Right lobe of liver (tissue), 6 donors: Measurements from ENCODE around the gene VPS11. TPM values are rescaled to one million over a fixed set of nuclear protein-coding genes. Genes with fewer than 3 reads are reported as not detected.
"Not testable (repeated sequence)": the region's sequence is repeated elsewhere in the genome, so short reads cannot be mapped to it uniquely, and the experiment has no call there.

Source experiments
- ATAC-seq, 4 donors: fragments of 200-7000 bp; cut with Tn5 transposase; one replicate each; pipeline ENCODE4 v1.9.1; 2020; ENCODE audit warnings: mild to moderate bottlenecking in 4 of 4, moderate library complexity in 4 of 4
- DNase-seq, 3 donors: peaks; one replicate each; pipeline ENCODE4 v3.0.0-alpha.2; 2020
- H3K27ac ChIP-seq, 3 donors: fragments of 200-600 bp; one replicate each; pipeline ENCODE4 v1.8.0; 2022
- H3K27me3 ChIP-seq, 2 donors: fragments of 200-600 bp; one replicate each; pipeline ENCODE4 v1.8.0; 2022
- H3K36me3 ChIP-seq, 4 donors: fragments of 200-600 bp; sonication (generic) in 1 of 4; one replicate each; pipeline versions ENCODE4 v1.5.1 to v1.8.0; 2017 to 2022; ENCODE audit warnings: control low read depth in 1 of 4
- H3K4me1 ChIP-seq, 4 donors: fragments of 200-600 bp; sonication (generic) in 1 of 4; one replicate each; pipeline versions ENCODE4 v1.5.1 to v1.8.0; 2017 to 2022; ENCODE audit warnings: control low read depth in 1 of 4
- H3K4me3 ChIP-seq, 3 donors: fragments of 200-600 bp; one replicate each; pipeline ENCODE4 v1.8.0; 2022
- H3K9me3 ChIP-seq, 4 donors: fragments of 200-600 bp; sonication (generic) in 1 of 4; one replicate each; pipeline versions ENCODE4 v1.5.1 to v1.8.0; 2017 to 2022; ENCODE audit warnings: control low read depth in 1 of 4
- CTCF ChIP-seq, 4 donors: fragments of 200-600 bp in 3 of 4; fragments of 450-650 bp in 1 of 4; IDR thresholded peaks; one replicate each; pipeline versions ENCODE4 v1.5.1 to v1.8.0; 2016 to 2022; ENCODE audit warnings: antibody characterized with exemption in 4 of 4, mild to moderate bottlenecking in 2 of 4
- POLR2A ChIP-seq: fragments of 450-650 bp; IDR thresholded peaks from one replicate; pipeline ENCODE4 v1.6.1; 2017; ENCODE audit warnings: antibody characterized with exemption, mild to moderate bottlenecking
- WGBS: methylation state at CpG from one replicate; pipeline ENCODE4 v1.1.6; 2018; ENCODE audit warnings: low coverage, low lambda C conversion rate; ENCODE audit not compliant: insufficient coverage; ENCODE audit errors: missing lambda C conversion rate; 5-methylcytosine and 5-hydroxymethylcytosine counted together
- intact Hi-C, 2 donors: fragments of 100-400 bp; cut with DNase I; formaldehyde crosslinking; loops; one replicate each; pipeline versions ENCODE4 v1.11.2 to v1.14.1; 2022
- total RNA-seq, 6 experiments: library from RNA; depleted of rRNA in 2 of 6; stranded (reverse); fragments of >200 nt in 2 of 6; fragmentation: NEBNext Ultra II Directional in 3 of 6; extraction: Animal tissue kit (Norgen Biotek cat#: 25700) in 3 of 6; gene quantifications; one replicate each; pipeline versions ENCODE4 v1.1.0 to v1.2.4, GENCODE V29; 2016 to 2023
- donor health status: DM: no; HTN: yes; CAD: no.
- donor health status: DM: no; HTN: no; CAD: no.
- donor health status: DM: no; HTN: no; CAD: no.
- donor health status: DM: no; HTN: yes; CAD: no.
- donor health status: DM: no; HTN: yes; CAD: no.

Gene VPS11
- total RNA-seq, 6 experiments from 2014 or later = 8.5 to 18.3 (median 11.3) TPM

DNA sequence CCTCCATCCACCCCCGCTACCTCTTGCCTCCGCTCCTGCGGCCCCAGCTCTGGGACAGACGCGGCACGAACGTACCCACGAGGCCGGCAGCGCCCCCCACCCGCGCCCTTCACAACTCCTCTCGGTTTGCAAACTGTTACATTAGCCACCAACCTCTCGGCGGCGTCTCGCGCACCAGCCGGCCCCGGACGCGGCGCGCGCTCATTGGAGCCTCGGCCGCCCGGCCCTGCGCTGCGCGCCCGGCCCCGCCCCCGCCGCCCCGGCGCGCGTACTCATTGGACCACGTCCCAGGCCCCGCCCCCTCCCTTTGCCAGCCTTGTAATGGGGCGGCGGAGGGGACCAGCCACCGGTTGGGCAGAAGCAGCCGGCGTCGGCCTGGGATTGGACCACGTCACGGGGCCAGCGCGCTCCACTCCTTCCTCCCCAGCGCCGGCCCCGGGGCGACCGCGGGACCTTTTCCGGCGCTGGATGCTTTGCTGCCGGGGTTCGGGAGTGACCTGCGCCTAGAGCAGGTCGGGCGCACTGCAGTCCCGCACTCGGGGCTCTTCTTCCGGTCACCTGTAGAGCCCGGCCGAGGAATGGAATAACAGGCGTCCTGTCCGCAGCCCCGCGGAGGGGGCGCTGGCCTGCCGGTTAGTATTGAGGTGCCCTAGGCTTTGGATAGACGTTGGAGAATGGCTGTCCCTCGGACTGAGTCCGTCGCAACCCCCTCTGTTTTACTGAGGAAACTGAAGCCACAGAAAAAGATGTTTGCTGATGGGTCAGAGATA is 10.4 kb upstream of the VPS11 start, which contains the start of gene HYOU1:
TSS of gene HYOU1 (minus strand) at position 206 of the 770 bp plus-strand sequence. CDS start 1,045 bp downstream, outside the sequence.
- intact Hi-C loops = no loop called here
- TF ChIP-seq POLR2A (peak; percentile 92), CTCF (IDR thresholded peaks at IDR 0.05) (peak in 3 of 4 donors; percentile 16 to 24 (median 24))
- DNase-seq (peak; percentile 99), ATAC-seq (peak; percentile 96 to 98 (median 96))
- no peaks in the 10 kb centered on the region for H3K9me3 ChIP-seq
- H3K27ac ChIP-seq = peak within 1 kb of the TSS; percentile 58 to 83 (median 79)
- peaks cover 10 to 30% (median 19%) of the 10 kb centered on the region in 4 donors for H3K36me3 ChIP-seq
- peak within 1 kb of the TSS; percentile 95 to 99 (median 98) for H3K4me3 ChIP-seq
- peaks cover 0 to 19% (median 3%) of the 10 kb centered on the region in 4 donors for H3K4me1 ChIP-seq
- WGBS = 0% methylated on average over 10 of the region's 79 CpGs
- H3K27me3 ChIP-seq = no peaks in the 10 kb centered on the region

- WGBS = 76% methylated on average over 5 of the region's 35 CpGs
- intact Hi-C loops, ATAC-seq, H3K27me3 ChIP-seq, H3K27ac ChIP-seq, H3K4me3 ChIP-seq, DNase-seq, H3K9me3 ChIP-seq: not testable (repeated sequence)
- Histone ChIP-seq H3K4me1 (peaks cover 0 to 28% (median 3%) of the 10 kb centered on the region in 4 donors), H3K36me3 (peaks cover 3 to 10% (median 8%) of the 10 kb centered on the region in 4 donors)
Measured at GRCh38 chr11:119059128-119059527, 8.5 kb upstream of the VPS11 start.

DNA sequence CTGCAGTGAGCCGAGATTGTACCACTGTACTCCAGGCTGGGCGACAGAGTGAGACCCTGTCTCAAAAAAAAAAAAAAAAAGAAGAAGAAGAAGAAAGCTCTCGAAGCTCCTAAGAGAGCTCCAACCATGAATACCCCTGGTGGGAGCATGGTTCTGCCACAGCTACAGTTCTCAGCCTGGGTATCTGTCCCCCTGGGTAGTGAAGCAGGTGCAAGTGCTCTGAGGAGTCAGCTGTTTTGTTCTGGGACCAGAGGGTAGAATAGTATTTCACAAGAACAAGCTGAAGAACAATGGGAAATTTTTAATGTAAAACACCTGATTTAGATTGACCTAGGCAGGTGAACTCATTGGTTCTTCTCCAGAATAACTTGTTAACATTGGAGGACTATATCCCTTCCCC is 6.4 kb upstream of the VPS11 start:
- Histone ChIP-seq H3K4me1 (peaks cover 0 to 18% (median 3%) of the 10 kb centered on the region in 4 donors), H3K4me3 (no peak overlapping the region), H3K27me3 (no peaks in the 10 kb centered on the region), H3K27ac (no peak overlapping the region), H3K9me3 (no peaks in the 10 kb centered on the region), H3K36me3 (no peaks in the 10 kb centered on the region)
- DNase-seq (no peak), ATAC-seq (no peak)
- 93% methylated on average over 3 of the region's 3 CpGs for WGBS
- intact Hi-C loops = no loop called here
- TF ChIP-seq POLR2A = no peak
- no peak for TF ChIP-seq CTCF (IDR thresholded peaks at IDR 0.05)

GRCh38 chr11:119062779-119063178 is 4.8 kb upstream of the VPS11 start:
- Histone ChIP-seq H3K9me3 (no peaks in the 10 kb centered on the region), H3K27ac (no peak overlapping the region), H3K36me3 (no peaks in the 10 kb centered on the region), H3K27me3 (no peaks in the 10 kb centered on the region), H3K4me1 (peaks cover 0 to 24% (median 3%) of the 10 kb centered on the region in 4 donors), H3K4me3 (no peak overlapping the region)
- 44% methylated on average over 4 of the region's 5 CpGs for WGBS
- peak in 1 of 3 donors; percentile 49 for DNase-seq
- TF ChIP-seq CTCF (IDR thresholded peaks at IDR 0.05) (no peak), POLR2A (no peak)
- no peak for ATAC-seq
- intact Hi-C loops = no loop called here

GRCh38 chr11:119065369-119065768 is 2.2 kb upstream of the VPS11 start:
- TF ChIP-seq CTCF (IDR thresholded peaks at IDR 0.05) = peak in 3 of 4 donors; percentile 27 to 40 (median 32)
- TF ChIP-seq POLR2A = no peak
- WGBS = 66% methylated on average over 4 of the region's 4 CpGs
- ATAC-seq (no peak), DNase-seq (no peak)
- peaks cover 0 to 22% (median 0%) of the 10 kb centered on the region in 4 donors for H3K4me1 ChIP-seq
- intact Hi-C loops = no loop called here
- no peak overlapping the region for H3K4me3 ChIP-seq
- no peak overlapping the region for H3K27ac ChIP-seq
- no peaks in the 10 kb centered on the region for H3K27me3 ChIP-seq
- H3K36me3 ChIP-seq = peaks cover 0 to 5% (median 0%) of the 10 kb centered on the region in 4 donors
- H3K9me3 ChIP-seq = no peaks in the 10 kb centered on the region
